ENCODE data around the gene UBE3A.

GRCh38 chr15:25403771-25404170, 35.1 kb downstream of the UBE3A start:
- TF ChIP-seq FOXA1 (IDR thresholded peaks at IDR 0.05): no peak
- no peak for TF ChIP-seq ELF4 (IDR thresholded peaks at IDR 0.05)
- no peak for TF ChIP-seq L3MBTL2 (conservative IDR thresholded peaks at IDR 0.05)
- no peak for TF ChIP-seq SUZ12 (IDR thresholded peaks at IDR 0.05)
- no peak for TF ChIP-seq FOXM1 (IDR thresholded peaks at IDR 0.05; ENCODE audit: borderline replicate concordance)
- TF ChIP-seq LEF1 (IDR thresholded peaks at IDR 0.05; ENCODE audit: borderline replicate concordance): no peak
- no peak for TF ChIP-seq BHLHE40 (IDR thresholded peaks at IDR 0.05; ENCODE audit: borderline replicate concordance)
- no peak for TF ChIP-seq FOXK2 (IDR thresholded peaks at IDR 0.05)
- no peak for TF ChIP-seq TARDBP (IDR thresholded peaks at IDR 0.05)
- no peak for TF ChIP-seq CTBP1 (IDR thresholded peaks at IDR 0.05; ENCODE audit: borderline replicate concordance)
- no peak for TF ChIP-seq ZNF384 (IDR thresholded peaks at IDR 0.05)
- no peak for TF ChIP-seq HDGF (IDR thresholded peaks at IDR 0.05; ENCODE audit: borderline replicate concordance)
- no peak for TF ChIP-seq ARNT (IDR thresholded peaks at IDR 0.05)

Measured in HEK293T (cell line).